Erythroblast (primary cell): ENCODE data around the gene ELF1.

ENCODE experiments used
- GATA1 ChIP-seq: IDR thresholded peaks from 2 replicates; pipeline ENCODE4 v1.6.1; 2011; ENCODE audit warnings: low read depth, mild to moderate bottlenecking, control low read depth, low read length, moderate library complexity
- POLR2A ChIP-seq: IDR thresholded peaks from 2 replicates; pipeline ENCODE4 v1.6.1; 2011; ENCODE audit warnings: mild to moderate bottlenecking, low read length

- TF ChIP-seq POLR2A (no peak), GATA1 (peak; percentile 25)
Observed at GRCh38 chr13:40974460-40975407, 44.4 kb downstream of the ELF1 start.
